ENCODE results near the gene FAM72D. TPM values are rescaled to one million over a fixed set of nuclear protein-coding genes. Genes with fewer than 3 reads are reported as not detected.
"Not testable (repeated sequence)": the region's sequence is repeated elsewhere in the genome, so short reads cannot be mapped to it uniquely, and the experiment has no call there.

FAM72D gene
- total RNA-seq, 1 experiment from 2014 or later: 10.7 TPM

DNA sequence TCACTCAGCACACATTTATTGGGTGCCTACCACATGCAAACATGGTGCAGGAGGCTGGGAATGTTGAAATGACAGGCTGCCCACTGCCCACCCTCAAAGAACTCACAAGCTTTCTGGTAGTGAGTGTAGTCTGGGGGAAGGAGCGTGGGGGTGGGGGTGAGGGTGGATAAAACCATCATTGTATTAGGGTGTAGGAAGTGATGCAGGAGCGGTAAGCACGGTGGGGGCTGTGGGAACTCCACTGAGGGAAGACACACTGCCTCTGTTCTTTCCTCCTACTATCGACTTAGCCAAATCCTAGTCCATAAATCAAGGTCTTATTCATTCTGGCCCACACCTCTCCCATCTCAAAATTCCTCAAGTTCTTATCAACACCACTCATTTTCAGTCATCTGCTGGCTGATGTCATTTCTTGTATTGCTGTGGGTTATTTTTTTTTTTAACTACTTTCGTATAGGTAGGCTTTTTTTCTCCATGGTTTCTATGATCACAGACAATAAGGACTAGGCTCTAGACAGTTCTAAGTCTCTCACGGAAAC, 21.7 kb upstream of the FAM72D start:
- H3K36me3 ChIP-seq (ENCODE audit: low read depth, low read length); H2AFZ ChIP-seq (ENCODE audit: low read length); H3K4me2 ChIP-seq (ENCODE audit: low read length); BruUV-seq (replicated peaks); H3F3A ChIP-seq (ENCODE audit: low read length, unreplicated experiment); H3K79me2 ChIP-seq (ENCODE audit: low read length); H3K9ac ChIP-seq (ENCODE audit: low read length); H3K4me3 ChIP-seq (ENCODE audit: low read length); CTCF ChIA-PET; DNase-seq; ATAC-seq; H3K9me2 ChIP-seq (replicated peaks; ENCODE audit: low read length); H3K9me3 ChIP-seq (ENCODE audit: low read length); intact Hi-C loops (cut with micrococcal nuclease); H3K4me1 ChIP-seq (ENCODE audit: insufficient read depth, low read length); POLR2A ChIA-PET (ENCODE audit: unreplicated experiment); H3K27me3 ChIP-seq (ENCODE audit: low read length); H4K20me1 ChIP-seq (ENCODE audit: low read length); H3K27ac ChIP-seq (ENCODE audit: low read length): not testable (repeated sequence)

DNA sequence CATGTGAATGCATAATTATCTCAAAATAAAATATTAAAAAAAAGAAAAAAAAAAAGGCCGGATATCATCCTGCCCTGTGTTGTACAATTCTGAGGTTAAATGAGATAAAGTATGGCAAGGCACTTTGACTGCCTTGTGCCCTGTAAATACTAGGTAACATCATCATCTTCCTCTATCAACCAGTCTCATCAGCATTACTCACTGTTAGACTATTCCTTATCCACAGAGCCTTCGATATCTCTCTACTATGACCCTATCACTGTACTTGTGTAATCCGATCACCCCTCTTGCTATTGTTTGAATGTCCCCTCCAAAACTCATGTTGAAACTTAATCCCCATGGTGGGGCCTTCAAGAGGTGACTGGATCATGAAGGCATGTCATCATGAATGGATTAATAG, 18.9 kb upstream of the FAM72D start:
- H2AFZ ChIP-seq (ENCODE audit: low read length); H3K27me3 ChIP-seq (ENCODE audit: low read length); H3K4me2 ChIP-seq (ENCODE audit: low read length); intact Hi-C loops (cut with micrococcal nuclease); ATAC-seq; POLR2A ChIA-PET (ENCODE audit: unreplicated experiment); H3K4me3 ChIP-seq (ENCODE audit: low read length); H3K9me3 ChIP-seq (ENCODE audit: low read length); BruUV-seq (replicated peaks); H3K9me2 ChIP-seq (replicated peaks; ENCODE audit: low read length); H3K36me3 ChIP-seq (ENCODE audit: low read depth, low read length); CTCF ChIA-PET; H3K9ac ChIP-seq (ENCODE audit: low read length); H3K27ac ChIP-seq (ENCODE audit: low read length); H3F3A ChIP-seq (ENCODE audit: low read length, unreplicated experiment); DNase-seq; H3K79me2 ChIP-seq (ENCODE audit: low read length); H4K20me1 ChIP-seq (ENCODE audit: low read length); H3K4me1 ChIP-seq (ENCODE audit: insufficient read depth, low read length): not testable (repeated sequence)

DNA sequence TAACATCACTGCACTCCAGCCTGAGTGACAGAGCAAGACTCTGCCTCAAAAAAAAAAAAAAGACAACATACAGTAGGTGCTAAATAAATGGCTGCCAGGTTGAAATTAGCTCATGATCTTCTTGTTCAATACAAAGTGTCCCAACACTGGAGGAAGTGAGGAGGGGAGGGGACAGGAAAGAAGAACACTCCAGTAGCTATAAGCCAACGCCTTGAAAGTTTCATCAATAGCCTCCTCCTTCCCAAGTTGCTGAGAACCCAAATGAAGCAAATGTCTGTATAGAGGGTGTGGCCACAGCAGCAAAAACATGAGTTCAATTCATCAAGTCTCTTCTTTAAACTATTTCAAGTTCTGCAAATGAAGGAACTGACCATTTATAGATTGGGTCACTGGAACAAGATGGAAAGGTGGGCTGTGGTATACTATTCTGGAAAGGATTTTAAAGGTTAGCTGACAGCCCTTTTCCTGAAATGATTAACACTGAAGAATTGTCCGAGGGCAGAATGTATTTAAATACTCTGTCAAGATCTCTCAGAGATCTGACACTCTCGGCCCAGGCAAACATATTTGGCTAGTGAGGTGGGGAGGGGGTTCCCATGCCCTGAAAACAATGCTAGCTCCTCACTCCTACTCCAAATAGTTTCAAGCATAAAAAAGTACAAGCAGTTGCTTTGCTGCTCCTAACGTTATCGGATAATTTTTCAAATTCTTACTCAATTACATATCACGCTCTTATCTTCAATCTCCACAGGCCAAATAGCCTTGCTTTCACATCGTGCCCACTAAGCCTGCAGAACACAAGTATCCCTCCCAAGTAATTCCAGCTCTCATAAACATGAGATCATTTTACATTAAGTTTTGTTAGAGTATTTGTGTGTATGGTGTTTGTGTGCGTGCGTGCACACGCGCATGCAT, 17.6 kb upstream of the FAM72D start:
- intact Hi-C loops (cut with micrococcal nuclease); H3F3A ChIP-seq (ENCODE audit: low read length, unreplicated experiment); H3K9me2 ChIP-seq (replicated peaks; ENCODE audit: low read length); H3K27me3 ChIP-seq (ENCODE audit: low read length); H3K36me3 ChIP-seq (ENCODE audit: low read depth, low read length); H3K27ac ChIP-seq (ENCODE audit: low read length); H3K9me3 ChIP-seq (ENCODE audit: low read length); H3K4me2 ChIP-seq (ENCODE audit: low read length); H3K79me2 ChIP-seq (ENCODE audit: low read length); H3K4me3 ChIP-seq (ENCODE audit: low read length); ATAC-seq; BruUV-seq (replicated peaks); H3K4me1 ChIP-seq (ENCODE audit: insufficient read depth, low read length); H2AFZ ChIP-seq (ENCODE audit: low read length); H4K20me1 ChIP-seq (ENCODE audit: low read length); DNase-seq; POLR2A ChIA-PET (ENCODE audit: unreplicated experiment); H3K9ac ChIP-seq (ENCODE audit: low read length); CTCF ChIA-PET: not testable (repeated sequence)

DNA sequence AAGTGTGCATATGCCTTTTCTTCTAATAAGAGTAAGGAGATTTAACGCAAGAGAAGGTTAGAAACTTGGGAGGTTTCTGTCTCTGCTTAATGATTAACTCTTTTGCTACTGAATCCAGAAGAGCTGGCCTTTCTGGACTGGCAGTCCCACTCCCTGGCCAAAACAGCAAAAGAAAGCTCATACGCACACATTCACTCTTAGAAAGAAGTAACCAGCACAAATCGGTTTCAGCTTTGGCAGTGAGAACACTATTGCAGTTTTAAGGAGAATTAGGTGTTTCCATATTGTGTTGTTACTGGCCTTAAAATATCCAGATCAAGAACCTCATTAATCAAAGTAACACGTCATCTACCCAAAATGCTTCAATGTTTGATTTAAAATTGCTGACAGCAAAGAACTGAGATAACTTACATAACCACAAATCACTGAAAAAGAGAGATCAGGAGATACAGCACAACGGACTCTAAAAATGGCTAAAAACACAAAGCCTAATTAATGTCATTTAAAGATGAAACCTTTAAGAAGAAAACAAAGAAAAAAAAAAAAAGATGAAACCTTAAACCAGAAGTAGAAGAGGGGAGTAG, 16.9 kb upstream of the FAM72D start:
- H3K27ac ChIP-seq (ENCODE audit: low read length); H3F3A ChIP-seq (ENCODE audit: low read length, unreplicated experiment); H3K36me3 ChIP-seq (ENCODE audit: low read depth, low read length); H2AFZ ChIP-seq (ENCODE audit: low read length); H3K9me3 ChIP-seq (ENCODE audit: low read length); H3K9ac ChIP-seq (ENCODE audit: low read length); H3K4me2 ChIP-seq (ENCODE audit: low read length); H3K79me2 ChIP-seq (ENCODE audit: low read length); BruUV-seq (replicated peaks); H3K4me1 ChIP-seq (ENCODE audit: insufficient read depth, low read length); CTCF ChIA-PET; H4K20me1 ChIP-seq (ENCODE audit: low read length); POLR2A ChIA-PET (ENCODE audit: unreplicated experiment); DNase-seq; intact Hi-C loops (cut with micrococcal nuclease); H3K27me3 ChIP-seq (ENCODE audit: low read length); H3K4me3 ChIP-seq (ENCODE audit: low read length); ATAC-seq; H3K9me2 ChIP-seq (replicated peaks; ENCODE audit: low read length): not testable (repeated sequence)

DNA sequence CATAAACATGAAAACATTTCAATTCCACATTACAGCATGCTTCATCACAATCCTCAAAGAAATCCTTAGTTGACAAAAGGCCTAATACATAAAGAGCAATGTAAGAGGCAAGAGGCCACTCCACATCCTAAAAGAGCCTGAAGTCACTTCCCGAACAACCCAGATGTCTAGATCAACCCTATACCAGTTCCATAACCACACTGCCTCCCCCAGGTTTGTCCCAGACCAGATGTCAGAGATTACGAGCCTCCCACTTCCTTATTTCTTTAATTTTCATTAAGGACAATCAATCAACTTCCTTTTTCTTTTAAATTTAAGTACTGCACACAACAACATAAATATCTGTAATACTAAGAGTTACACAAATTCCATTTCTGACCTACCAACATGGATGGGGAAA, 16.0 kb upstream of the FAM72D start:
- H3F3A ChIP-seq (ENCODE audit: low read length, unreplicated experiment); H3K4me3 ChIP-seq (ENCODE audit: low read length); H3K9me3 ChIP-seq (ENCODE audit: low read length); H4K20me1 ChIP-seq (ENCODE audit: low read length); H3K27ac ChIP-seq (ENCODE audit: low read length); BruUV-seq (replicated peaks); intact Hi-C loops (cut with micrococcal nuclease); DNase-seq; H3K36me3 ChIP-seq (ENCODE audit: low read depth, low read length); CTCF ChIA-PET; H3K4me2 ChIP-seq (ENCODE audit: low read length); H3K79me2 ChIP-seq (ENCODE audit: low read length); H3K4me1 ChIP-seq (ENCODE audit: insufficient read depth, low read length); H3K9me2 ChIP-seq (replicated peaks; ENCODE audit: low read length); H3K27me3 ChIP-seq (ENCODE audit: low read length); H3K9ac ChIP-seq (ENCODE audit: low read length); POLR2A ChIA-PET (ENCODE audit: unreplicated experiment); ATAC-seq; H2AFZ ChIP-seq (ENCODE audit: low read length): not testable (repeated sequence)

DNA sequence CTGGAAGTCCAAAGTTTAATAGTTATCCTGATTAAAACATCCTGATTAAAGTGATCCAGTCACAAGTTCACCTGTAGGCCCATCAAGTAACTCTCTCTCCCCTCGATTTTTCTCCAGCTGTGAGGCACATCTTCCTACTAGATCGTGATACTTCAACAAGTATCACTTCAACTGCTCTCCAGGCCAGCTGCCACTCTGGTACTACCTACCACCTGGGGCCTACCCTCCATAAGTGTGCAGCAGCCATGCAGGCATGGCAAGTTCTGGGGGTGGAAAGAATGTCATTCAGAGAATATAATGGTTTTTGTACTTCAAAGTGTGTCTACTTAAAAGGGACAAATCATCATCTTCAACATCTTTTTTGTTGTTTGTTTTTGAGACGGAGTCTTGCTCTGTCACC, 15.6 kb upstream of the FAM72D start:
- BruUV-seq (replicated peaks); H3K79me2 ChIP-seq (ENCODE audit: low read length); POLR2A ChIA-PET (ENCODE audit: unreplicated experiment); H3K4me2 ChIP-seq (ENCODE audit: low read length); DNase-seq; H3F3A ChIP-seq (ENCODE audit: low read length, unreplicated experiment); intact Hi-C loops (cut with micrococcal nuclease); H3K4me1 ChIP-seq (ENCODE audit: insufficient read depth, low read length); H3K9me2 ChIP-seq (replicated peaks; ENCODE audit: low read length); H3K9me3 ChIP-seq (ENCODE audit: low read length); CTCF ChIA-PET; H2AFZ ChIP-seq (ENCODE audit: low read length); H3K27ac ChIP-seq (ENCODE audit: low read length); H3K36me3 ChIP-seq (ENCODE audit: low read depth, low read length); H3K27me3 ChIP-seq (ENCODE audit: low read length); H3K4me3 ChIP-seq (ENCODE audit: low read length); ATAC-seq; H3K9ac ChIP-seq (ENCODE audit: low read length); H4K20me1 ChIP-seq (ENCODE audit: low read length): not testable (repeated sequence)
